T-helper 1 cell (primary cell): ENCODE results near the gene TFRC.
"Not testable (repeated sequence)": the region's sequence is repeated elsewhere in the genome, so short reads cannot be mapped to it uniquely, and the experiment has no call there.

ENCODE experiments used
- DNase-seq, 5 donors: peaks; one replicate each; pipeline ENCODE4 v3.0.0-alpha.2; 2012 to 2020

TFRC gene

DNA sequence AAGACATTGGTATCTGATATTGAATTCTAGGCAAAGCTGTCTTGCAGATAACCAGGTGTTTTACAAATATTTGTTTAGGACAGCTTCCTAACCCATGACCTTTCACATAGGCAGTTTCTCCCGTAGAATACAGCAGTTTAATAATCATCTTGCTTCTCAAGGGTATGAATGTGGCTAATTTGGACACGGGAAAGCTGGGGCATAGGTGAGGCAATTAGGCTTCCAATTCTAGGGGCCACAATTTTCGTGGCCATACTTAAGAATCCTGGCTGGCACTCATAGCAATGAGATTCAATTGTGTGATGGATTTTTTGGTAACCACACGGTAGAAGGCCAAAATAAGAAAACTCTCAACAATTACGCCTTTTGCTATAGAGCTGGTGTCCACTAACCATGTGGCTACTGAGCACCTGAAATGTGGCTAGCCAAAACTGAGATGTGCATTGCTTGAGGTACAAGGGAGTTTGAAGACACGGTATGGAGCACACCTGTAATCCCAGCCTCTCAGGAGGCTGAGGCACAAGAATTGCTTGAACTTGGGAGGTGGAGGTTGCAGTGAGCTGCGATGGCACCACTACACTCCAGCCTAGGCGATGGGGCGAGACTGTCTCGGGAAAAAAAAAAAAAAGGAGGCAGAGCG lies 34.4 kb downstream of the TFRC start:
- DNase-seq, result no peak

DNA sequence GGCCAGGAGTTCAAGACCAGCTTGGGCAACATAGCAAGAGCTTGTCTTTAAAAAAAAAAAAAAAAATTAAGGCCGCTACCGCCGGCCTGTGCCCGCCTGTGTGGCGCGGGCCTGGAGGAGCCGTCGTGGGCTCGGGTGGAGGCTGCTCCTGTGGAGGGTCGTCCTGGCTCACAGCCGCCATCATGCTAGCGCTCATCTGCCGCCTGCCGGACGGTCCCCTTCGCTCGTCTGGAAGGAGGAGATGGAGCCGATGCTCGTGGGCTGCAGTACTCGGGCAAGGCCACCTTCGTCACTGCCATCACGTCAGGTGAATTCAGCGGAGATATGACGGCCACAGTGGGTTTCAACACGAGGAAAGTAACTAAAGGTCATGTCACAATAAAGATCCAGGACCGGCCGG lies 37.4 kb downstream of the TFRC start:
- DNase-seq, result no peak

DNA sequence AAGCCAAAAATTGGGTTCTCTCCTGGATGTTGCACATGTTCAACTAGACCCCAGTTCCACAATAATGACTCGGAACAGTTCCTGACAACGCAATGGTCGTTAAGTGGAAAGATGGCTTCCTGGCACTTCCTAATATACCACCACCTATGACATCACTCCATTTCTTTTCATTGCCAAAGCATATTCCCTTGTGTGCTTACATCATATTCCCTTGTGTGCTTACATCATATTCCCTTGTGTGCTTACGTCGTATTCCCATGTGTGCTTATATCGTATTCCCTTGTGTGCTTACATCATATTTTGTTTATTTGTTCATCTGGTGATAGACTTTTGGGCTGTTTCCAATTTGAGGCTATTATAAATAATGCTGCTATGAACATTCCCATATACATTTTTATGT lies 39.2 kb downstream of the TFRC start:
- no peak for DNase-seq

DNA sequence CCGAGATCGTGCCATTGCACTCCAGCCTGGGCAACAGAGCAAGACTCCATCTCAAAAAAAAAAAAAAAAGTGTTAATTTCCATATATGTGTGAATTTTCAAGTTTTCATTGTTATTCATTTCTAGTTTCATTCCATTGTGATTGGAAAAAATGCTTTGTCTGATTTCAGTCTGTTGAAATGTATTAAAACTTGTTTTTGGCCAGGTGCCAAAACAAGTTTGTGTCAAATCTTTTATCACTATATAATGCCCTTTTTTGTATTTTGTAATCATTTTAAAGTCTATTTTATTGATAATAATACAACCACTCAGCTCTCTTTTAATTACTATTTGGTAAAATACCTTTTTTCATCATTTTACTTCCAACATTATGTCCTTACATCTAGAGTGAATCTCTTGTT lies 42.5 kb downstream of the TFRC start:
- no peak for DNase-seq

DNA sequence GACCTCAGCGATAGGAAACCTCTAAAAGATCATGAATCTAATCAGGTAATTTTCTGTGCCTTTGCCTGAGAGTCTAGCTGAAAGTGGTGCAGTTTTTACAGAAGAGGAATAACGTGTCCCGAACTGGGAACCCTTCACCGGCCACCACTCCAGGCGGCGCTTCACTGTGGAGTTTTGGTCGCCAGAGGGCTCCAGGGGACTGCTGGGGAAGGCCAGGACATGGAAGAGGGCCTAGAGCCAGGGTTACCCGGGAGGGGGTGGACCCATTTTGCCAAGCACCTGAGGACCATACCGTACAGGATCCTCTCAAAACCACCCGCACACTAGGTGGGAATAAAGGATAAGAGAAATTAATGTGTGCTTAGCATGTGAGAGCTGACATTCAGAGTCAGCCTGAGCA lies 55.8 kb downstream of the TFRC start:
- not testable (repeated sequence) for DNase-seq

DNA sequence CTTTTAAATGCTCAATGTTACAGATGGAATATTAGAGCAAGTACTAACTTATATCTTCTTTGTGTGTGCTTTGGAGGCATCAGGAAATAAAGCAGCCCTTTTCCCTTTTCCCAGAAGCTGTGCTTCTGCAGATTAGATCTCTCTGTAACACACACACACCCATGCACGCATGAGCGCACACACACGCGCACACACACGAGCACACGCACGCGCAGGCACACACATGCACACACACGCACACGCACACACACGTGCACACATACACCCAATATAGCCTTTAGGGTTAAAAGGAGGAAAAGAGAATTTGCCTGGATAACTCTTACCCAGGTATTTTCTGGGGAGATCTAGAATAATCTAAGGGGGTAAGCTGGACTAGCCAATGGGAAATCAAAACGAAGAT lies 56.9 kb downstream of the TFRC start:
- no peak for DNase-seq

GRCh38 chr3:196023947-196024346 lies 57.9 kb downstream of the TFRC start:
- DNase-seq, result no peak

- not testable (repeated sequence) for DNase-seq
Measured at GRCh38 chr3:196022499-196022878, 59.4 kb downstream of the TFRC start.

DNA sequence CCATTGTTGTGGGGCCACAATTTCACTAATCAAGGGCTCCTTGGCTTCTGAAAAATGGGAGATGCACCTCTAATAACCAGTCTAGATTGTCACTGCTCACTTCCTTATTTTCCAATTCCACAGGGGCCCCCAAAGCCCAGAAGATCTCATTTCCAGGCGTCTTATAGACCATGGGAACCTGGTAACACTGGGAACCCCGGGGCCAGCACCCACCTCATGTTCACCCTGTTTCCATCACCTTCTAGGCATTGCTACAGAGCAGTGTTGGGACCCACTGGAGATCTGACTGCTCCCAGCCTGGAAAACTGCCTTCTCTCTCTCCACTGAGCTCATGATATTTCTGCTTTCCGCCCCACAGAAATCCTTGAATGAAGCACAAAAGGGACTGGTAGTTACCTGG lies 61.5 kb downstream of the TFRC start:
- no peak for DNase-seq

GRCh38 chr3:196019576-196019975 lies 62.3 kb downstream of the TFRC start:
- DNase-seq, result not testable (repeated sequence)

GRCh38 chr3:196018159-196018558 lies 63.7 kb downstream of the TFRC start:
- DNase-seq, result not testable (repeated sequence)

DNA sequence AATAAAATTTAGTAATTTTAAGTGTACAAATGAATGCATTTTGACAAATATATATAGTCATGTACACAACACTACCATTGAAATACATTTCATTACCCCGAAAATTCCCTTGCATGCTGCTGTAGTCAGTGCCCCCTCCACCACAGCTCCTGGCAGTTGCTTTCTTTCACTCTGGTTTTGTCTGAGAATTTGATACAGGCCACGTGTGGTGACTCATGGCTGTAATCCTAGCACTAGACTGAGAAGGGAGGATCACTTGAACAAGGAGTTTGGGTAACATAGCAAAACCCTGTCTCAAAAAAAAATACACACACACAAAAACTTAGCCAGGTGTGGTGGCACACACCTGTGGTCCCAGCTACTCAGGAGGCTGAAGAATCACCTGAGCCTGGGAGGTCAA lies 65.4 kb downstream of the TFRC start:
- DNase-seq, result no peak

- DNase-seq, result no peak
Measured at GRCh38 chr3:196016059-196016458, 65.8 kb downstream of the TFRC start.

GRCh38 chr3:196013587-196014487 lies 68.1 kb downstream of the TFRC start:
- no peak for DNase-seq

- DNase-seq, result no peak
Measured at GRCh38 chr3:196012941-196013476, 68.9 kb downstream of the TFRC start.

DNA sequence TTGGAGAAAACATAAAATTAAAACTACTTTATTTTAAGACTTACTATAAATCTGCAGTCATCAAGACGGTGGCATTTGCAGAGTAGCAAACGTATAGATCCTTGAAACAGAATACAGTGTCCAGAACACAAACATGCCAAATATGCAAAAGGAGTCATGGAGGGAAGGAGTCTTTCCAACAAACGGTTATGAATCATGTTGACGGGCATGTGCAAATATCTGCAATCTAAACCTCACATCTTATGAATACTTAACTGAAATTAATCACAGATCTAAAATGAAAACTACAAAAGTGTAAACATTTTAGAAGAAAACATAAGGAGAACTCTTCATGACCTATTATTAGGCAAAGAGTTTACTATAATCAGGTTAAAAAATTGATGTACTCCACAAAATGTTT lies 69.4 kb downstream of the TFRC start:
- no peak for DNase-seq

GRCh38 chr3:196009456-196009855 lies 72.4 kb downstream of the TFRC start:
- no peak for DNase-seq

DNA sequence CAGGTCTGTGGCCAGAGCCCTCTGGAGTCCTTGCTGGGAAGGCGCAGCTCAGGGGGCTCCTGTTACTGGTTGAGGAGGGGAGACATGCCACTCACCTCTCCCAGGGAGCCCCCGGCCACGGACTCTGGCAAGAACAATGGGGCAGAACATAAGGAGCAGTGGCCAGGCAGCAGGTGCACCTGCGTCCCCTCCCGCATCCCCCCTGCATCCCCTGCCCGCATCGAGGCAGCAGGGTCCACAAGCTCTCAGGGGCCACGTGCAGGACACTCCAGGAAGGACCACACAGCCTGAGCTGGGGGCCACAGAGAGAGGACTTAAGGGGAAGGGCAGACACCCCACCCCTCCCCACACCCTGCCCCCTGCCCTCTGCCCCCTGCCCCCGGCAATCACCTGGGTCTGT lies 73.0 kb downstream of the TFRC start:
- DNase-seq, result no peak

- no peak for DNase-seq
Measured at GRCh38 chr3:196008387-196008786, 73.5 kb downstream of the TFRC start.

DNA sequence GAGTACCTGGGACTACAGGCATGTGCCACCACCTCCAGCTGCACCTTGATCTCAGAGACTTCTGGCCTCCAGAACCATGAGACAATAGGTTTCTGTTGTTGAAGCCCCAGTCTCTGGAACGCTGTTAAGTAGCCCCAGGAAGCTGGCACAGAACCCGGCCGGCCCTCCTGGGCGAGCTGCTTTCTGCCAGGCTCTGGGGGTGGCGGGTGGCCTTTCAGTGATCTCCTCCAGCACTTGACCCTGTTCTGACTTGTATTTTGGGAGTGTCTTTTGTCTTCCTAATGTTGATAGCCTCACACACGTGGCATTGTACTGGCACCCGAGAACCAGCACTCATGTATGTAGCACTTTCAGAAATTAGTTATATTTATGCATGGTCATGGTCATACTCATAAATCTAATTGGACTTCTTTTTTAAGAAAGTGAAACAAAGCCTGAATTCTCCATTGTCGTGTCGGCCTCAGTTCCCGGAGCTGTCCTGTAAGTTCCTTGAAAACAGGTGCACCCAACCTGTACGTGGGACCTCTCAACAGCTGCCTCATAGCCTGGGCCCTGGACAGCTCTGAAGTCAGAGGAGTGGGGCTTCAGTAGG lies 74.0 kb downstream of the TFRC start:
- no peak for DNase-seq

DNA sequence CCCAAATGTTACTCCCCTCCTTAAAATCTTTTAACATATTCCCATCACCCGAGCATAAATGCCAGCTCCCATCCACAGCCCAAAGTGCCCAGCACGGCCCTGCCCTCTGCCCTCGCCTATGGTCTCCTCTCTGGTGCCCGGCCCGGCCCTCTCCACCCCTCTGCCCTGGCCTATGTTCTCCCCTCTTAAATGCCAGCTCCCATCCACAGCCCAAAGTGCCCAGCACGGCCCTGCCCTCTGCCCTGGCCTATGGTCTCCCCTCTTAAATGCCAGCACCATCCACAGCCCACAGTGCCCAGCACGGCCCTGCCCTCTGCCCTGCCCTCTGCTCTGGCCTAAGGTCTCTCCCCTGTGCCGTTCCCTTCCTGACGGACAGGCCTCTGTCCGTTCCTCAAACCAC lies 76.6 kb downstream of the TFRC start:
- not testable (repeated sequence) for DNase-seq

GRCh38 chr3:196004359-196005052 lies 77.4 kb downstream of the TFRC start:
- not testable (repeated sequence) for DNase-seq

- no peak for DNase-seq
Measured at GRCh38 chr3:196003611-196004010, 78.3 kb downstream of the TFRC start.
